MM.1S (cell line): ENCODE data around the gene THRB.

ENCODE experiments used
- EZH2phosphoT487 ChIP-seq: fragments of 300-600 bp; sonication (generic); IDR thresholded peaks from 2 replicates; pipeline ENCODE4 v1.6.1; 2018; ENCODE audit warnings: antibody characterized with exemption, low read length
- TF ChIP-seq, protein P1 (sequence below): fragments of 300-600 bp; sonication (generic); IDR thresholded peaks from 2 replicates; pipeline ENCODE4 v1.5.1; 2016; ENCODE audit warnings: antibody characterized with exemption, low read length, mixed read lengths

DNA sequence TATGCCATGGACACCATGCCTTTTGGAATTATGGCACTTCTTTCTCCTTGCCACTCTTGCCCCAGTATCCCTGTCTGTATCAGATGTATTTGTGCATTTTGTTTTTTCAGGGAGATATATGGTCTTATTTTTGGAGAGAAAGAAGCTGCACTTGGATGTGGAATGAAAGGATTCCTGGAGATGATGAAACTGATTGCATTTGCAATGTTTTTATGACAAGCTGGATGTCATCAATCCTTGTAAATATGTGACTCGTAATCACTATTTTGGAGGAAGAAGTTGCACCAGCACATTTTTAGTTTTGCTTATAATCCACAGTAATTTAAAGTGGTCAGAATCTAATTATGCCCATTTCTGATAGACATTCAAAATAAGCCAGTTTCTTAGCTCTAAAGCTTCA, 384.6 kb downstream of the THRB start:
- no peak for TF ChIP-seq EZH2phosphoT487
- TF ChIP-seq, protein P1, sequence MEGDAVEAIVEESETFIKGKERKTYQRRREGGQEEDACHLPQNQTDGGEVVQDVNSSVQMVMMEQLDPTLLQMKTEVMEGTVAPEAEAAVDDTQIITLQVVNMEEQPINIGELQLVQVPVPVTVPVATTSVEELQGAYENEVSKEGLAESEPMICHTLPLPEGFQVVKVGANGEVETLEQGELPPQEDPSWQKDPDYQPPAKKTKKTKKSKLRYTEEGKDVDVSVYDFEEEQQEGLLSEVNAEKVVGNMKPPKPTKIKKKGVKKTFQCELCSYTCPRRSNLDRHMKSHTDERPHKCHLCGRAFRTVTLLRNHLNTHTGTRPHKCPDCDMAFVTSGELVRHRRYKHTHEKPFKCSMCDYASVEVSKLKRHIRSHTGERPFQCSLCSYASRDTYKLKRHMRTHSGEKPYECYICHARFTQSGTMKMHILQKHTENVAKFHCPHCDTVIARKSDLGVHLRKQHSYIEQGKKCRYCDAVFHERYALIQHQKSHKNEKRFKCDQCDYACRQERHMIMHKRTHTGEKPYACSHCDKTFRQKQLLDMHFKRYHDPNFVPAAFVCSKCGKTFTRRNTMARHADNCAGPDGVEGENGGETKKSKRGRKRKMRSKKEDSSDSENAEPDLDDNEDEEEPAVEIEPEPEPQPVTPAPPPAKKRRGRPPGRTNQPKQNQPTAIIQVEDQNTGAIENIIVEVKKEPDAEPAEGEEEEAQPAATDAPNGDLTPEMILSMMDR = no peak
